ENCODE results near the gene SHC3. TPM values are rescaled to one million over a fixed set of nuclear protein-coding genes. Genes with fewer than 3 reads are reported as not detected.

SHC3 gene
- polyA plus RNA-seq, 1 donor from 2014 or later = 22.9 TPM

DNA sequence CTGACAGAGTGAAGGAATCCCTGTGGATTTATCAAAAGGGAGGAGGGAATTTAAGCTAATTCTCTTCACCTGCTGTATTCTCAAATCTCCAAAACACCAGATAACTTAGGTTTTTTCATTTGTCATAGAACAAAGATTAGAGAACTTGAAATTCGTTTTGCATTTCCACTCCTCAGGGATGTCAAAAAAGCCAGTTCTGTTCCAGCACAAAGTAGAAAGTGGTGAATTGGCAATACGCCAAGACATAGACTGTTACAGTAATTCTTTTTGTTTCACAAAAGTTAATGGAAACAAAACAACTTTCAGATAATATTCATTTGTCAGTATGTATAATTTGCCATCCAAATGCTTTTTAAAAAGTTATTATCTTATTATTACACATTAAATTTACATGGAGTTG, 172.4 kb downstream of the SHC3 start:
- no peak overlapping the region for H3K9ac ChIP-seq (ENCODE audit: low read length)
- H3K4me2 ChIP-seq (ENCODE audit: low read length) = no peak overlapping the region
- H4K20me1 ChIP-seq (ENCODE audit: insufficient read depth) = no peaks in the 10 kb centered on the region
- H3K36me3 ChIP-seq (ENCODE audit: insufficient read depth, low read length) = no peaks in the 10 kb centered on the region
- H3K4me3 ChIP-seq (ENCODE audit: low read length) = no peak overlapping the region
- H3F3A ChIP-seq (ENCODE audit: insufficient read depth, low read length, poor library complexity, severe bottlenecking) = no peaks in the 10 kb centered on the region
- no peaks in the 10 kb centered on the region for H3K79me2 ChIP-seq (replicated peaks; ENCODE audit: insufficient read depth, low read length)
- H3K9me3 ChIP-seq (ENCODE audit: low read length) = no peaks in the 10 kb centered on the region
- no peak overlapping the region for H2AFZ ChIP-seq (ENCODE audit: low read depth, low read length)
- no peaks in the 10 kb centered on the region for H3K27me3 ChIP-seq (ENCODE audit: insufficient read depth, low read depth, low read length)
- TF ChIP-seq RAD21 (conservative IDR thresholded peaks at IDR 0.05) (no peak), EP300 (conservative IDR thresholded peaks at IDR 0.05; ENCODE audit: poor library complexity, severe bottlenecking) (no peak), SMC3 (conservative IDR thresholded peaks at IDR 0.05; ENCODE audit: poor library complexity) (no peak), TAF1 (IDR thresholded peaks at IDR 0.05; ENCODE audit: low read depth) (no peak), REST (IDR thresholded peaks at IDR 0.05; ENCODE audit: borderline replicate concordance) (no peak), EZH2 (IDR thresholded peaks at IDR 0.05; ENCODE audit: borderline replicate concordance, insufficient read depth, low read length, poor library complexity, severe bottlenecking) (no peak), POLR2AphosphoS5 (IDR thresholded peaks at IDR 0.05) (no peak)
- TF ChIP-seq, protein P1, sequence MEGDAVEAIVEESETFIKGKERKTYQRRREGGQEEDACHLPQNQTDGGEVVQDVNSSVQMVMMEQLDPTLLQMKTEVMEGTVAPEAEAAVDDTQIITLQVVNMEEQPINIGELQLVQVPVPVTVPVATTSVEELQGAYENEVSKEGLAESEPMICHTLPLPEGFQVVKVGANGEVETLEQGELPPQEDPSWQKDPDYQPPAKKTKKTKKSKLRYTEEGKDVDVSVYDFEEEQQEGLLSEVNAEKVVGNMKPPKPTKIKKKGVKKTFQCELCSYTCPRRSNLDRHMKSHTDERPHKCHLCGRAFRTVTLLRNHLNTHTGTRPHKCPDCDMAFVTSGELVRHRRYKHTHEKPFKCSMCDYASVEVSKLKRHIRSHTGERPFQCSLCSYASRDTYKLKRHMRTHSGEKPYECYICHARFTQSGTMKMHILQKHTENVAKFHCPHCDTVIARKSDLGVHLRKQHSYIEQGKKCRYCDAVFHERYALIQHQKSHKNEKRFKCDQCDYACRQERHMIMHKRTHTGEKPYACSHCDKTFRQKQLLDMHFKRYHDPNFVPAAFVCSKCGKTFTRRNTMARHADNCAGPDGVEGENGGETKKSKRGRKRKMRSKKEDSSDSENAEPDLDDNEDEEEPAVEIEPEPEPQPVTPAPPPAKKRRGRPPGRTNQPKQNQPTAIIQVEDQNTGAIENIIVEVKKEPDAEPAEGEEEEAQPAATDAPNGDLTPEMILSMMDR (IDR thresholded peaks at IDR 0.05; ENCODE audit: poor library complexity, severe bottlenecking) = no peak
- no peak overlapping the region for H3K27ac ChIP-seq (ENCODE audit: low read length)
- no peaks in the 10 kb centered on the region for H3K9me2 ChIP-seq (ENCODE audit: insufficient read depth, low read length)

- H3K27ac ChIP-seq (ENCODE audit: low read length) = no peak overlapping the region
- no peak overlapping the region for H3K4me3 ChIP-seq (ENCODE audit: low read length)
- H3K36me3 ChIP-seq (ENCODE audit: insufficient read depth, low read length) = no peaks in the 10 kb centered on the region
- H3K9me2 ChIP-seq (ENCODE audit: insufficient read depth, low read length) = no peaks in the 10 kb centered on the region
- no peaks in the 10 kb centered on the region for H3K79me2 ChIP-seq (replicated peaks; ENCODE audit: insufficient read depth, low read length)
- H2AFZ ChIP-seq (ENCODE audit: low read depth, low read length) = no peak overlapping the region
- no peak overlapping the region for H3K4me2 ChIP-seq (ENCODE audit: low read length)
- TF ChIP-seq SMC3 (conservative IDR thresholded peaks at IDR 0.05; ENCODE audit: poor library complexity) = no peak
- TF ChIP-seq REST (IDR thresholded peaks at IDR 0.05; ENCODE audit: borderline replicate concordance) = no peak
- TF ChIP-seq EZH2 (IDR thresholded peaks at IDR 0.05; ENCODE audit: borderline replicate concordance, insufficient read depth, low read length, poor library complexity, severe bottlenecking) = no peak
- no peak for TF ChIP-seq MXI1 (conservative IDR thresholded peaks at IDR 0.05; ENCODE audit: poor library complexity, severe bottlenecking)
- TF ChIP-seq RAD21 (conservative IDR thresholded peaks at IDR 0.05) = no peak
- no peak for TF ChIP-seq TAF1 (IDR thresholded peaks at IDR 0.05; ENCODE audit: low read depth)
- TF ChIP-seq POLR2AphosphoS5 (IDR thresholded peaks at IDR 0.05) = no peak
- no peak for TF ChIP-seq EP300 (conservative IDR thresholded peaks at IDR 0.05; ENCODE audit: poor library complexity, severe bottlenecking)
- no peaks in the 10 kb centered on the region for H4K20me1 ChIP-seq (ENCODE audit: insufficient read depth)
- no peaks in the 10 kb centered on the region for H3F3A ChIP-seq (ENCODE audit: insufficient read depth, low read length, poor library complexity, severe bottlenecking)
- no peak overlapping the region for H3K9ac ChIP-seq (ENCODE audit: low read length)
- H3K9me3 ChIP-seq (ENCODE audit: low read length) = no peaks in the 10 kb centered on the region
- H3K27me3 ChIP-seq (ENCODE audit: insufficient read depth, low read depth, low read length) = no peaks in the 10 kb centered on the region
These were observed 173.3 kb downstream of the SHC3 start for GRCh38 chr9:89005323-89005722.

Data from neural cell (in vitro differentiated cells).